ENCODE measurements around the gene CUL7.
"Not testable (repeated sequence)": the region's sequence is repeated elsewhere in the genome, so short reads cannot be mapped to it uniquely, and the experiment has no call there.

The CUL7 gene

GRCh38 chr6:43043310-43043709 is 10.3 kb downstream of the CUL7 start:
- no peak for DNase-seq

- not testable (repeated sequence) for DNase-seq
Measured at GRCh38 chr6:43041475-43041874, 12.2 kb downstream of the CUL7 start.

DNA sequence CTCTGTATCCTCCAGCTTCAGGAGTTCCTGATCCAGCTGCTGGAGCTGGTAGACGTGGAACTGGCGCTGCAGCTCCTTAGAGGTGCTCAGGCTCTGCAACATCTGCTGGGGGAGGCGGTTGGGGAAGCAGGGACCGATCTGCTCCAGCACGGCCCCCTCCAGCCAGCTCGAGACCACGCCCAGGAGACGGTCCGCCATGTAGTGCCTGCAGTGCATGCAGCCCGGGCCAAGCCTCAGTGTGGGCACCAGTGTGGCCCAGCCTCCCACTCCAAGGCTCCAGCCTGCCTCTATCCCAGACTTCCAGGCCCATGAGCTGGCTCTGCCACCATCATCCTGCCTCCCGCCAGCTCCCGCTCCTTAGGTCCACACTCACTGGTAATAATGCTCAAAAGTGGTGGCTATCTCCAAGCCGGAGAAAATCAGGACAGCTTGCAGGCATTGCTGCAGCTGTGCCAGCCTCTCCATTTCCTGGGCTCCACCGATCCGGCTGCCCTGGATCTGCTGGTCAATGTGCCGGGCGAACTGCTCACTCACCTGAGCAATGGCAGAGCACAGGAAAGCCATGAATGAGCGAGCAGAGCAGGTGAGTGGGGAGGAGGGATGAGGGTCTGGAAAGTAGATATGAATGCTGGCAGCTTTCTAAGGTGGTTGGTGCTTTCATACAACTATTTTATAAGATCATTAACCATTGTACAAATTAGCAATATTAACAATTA is 13.0 kb downstream of the CUL7 start:
- no peak for DNase-seq

- no peak for DNase-seq
Measured at GRCh38 chr6:43038727-43039126, 14.9 kb downstream of the CUL7 start.

GRCh38 chr6:43037706-43038105 is 15.9 kb downstream of the CUL7 start:
- DNase-seq: no peak

- no peak for DNase-seq
Measured at GRCh38 chr6:43037197-43037596, 16.5 kb downstream of the CUL7 start.

- no peak for DNase-seq
Measured at GRCh38 chr6:43036712-43037111, 16.9 kb downstream of the CUL7 start.

- DNase-seq: no peak
Measured at GRCh38 chr6:43035495-43036194, 18.0 kb downstream of the CUL7 start.

- no peak for DNase-seq
Measured at GRCh38 chr6:43034190-43034525, 19.5 kb downstream of the CUL7 start.

DNA sequence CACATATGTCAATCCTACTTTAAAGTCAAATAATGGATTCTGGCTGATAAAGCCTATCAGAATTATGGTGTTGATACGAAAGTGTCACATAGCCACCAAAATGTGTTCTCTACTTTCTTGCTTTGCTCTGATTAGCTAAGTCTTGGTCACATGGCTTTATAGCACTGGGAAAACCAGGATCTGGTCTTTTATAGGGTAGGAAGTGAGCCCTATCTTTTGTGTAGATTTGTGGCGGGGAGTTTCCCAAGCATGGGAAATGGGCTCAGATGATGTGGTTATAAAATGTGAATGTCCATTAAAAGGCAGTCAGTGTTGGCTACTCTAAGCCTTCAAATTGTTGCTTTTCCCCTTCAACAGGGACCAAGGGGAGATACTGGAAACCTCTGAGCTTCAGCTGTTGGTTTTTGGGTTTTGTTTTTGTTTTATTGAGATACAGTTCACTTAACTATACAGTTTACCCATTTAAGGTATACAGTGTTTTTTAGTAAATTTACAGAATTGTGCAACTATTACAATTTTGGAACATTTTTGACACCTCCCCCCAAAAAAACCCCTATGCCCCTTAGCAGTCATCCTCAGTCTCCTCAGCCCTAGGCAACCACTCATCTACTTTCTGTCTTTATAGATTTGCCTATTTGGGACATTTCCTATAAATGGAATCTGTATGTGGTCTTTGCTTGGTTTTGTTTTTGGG is 20.0 kb downstream of the CUL7 start:
- DNase-seq: no peak

DNA sequence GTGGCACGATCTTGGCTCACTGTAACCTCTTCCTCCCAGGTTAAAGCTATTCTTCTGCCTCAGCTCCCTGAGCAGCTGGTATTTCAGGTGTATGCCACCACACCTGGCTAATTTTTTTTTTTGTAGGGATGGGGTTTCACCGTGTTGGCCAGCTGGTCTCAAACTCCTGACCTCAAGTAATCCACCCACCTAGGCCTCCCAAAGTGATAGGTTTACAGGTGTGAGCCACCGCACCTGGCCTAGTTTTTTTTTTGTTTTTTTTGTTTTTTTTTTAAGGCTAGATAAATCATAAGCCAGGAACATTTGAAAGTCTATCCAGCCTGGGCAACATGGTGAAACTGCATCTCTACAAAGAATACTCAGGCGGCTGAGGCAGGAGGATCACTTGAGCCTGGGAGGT is 21.3 kb downstream of the CUL7 start:
- DNase-seq: no peak

DNA sequence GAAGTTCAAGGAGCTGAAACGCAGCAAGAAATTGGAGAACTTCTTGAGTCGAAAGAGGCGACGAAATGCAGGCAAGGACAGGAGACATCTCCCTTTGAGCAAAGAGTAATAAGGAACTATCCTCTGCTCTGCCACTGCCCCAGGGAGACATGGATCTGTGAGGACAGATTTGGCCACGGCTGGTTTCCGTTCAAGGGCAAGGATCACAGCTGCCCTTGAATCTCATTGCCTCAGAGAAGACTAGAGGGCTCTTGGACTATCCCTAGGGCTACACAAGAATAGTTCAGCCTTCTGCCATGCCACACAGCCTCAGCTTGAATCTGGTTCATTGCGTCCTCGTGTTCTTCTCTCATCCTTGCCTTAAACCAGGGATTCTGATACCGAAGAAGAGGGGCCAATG is 24.5 kb downstream of the CUL7 start:
- DNase-seq: no peak

GRCh38 chr6:43026365-43026764 is 27.3 kb downstream of the CUL7 start:
- no peak for DNase-seq

DNA sequence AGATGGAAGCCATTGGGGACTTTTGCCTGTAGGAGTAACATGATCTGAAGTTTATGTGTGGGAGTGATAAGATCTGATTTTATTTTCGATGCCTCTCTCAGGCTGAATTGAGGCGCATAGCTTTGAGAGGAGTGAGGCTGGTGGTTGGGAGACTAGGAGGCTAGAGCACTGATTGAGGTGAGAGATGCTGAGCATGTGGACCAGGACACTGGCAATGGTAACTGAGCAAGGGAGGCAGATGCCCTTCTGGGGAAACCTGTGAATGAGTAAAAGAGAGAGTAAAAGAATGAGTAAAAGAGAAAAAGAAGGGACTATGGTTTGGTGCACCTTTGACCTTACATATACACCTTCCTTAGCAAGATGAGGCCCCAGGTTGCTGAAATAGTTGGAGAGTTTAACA is 29.2 kb downstream of the CUL7 start:
- no peak for DNase-seq

GRCh38 chr6:43021270-43022047 is 32.2 kb downstream of the CUL7 start, which contains the start of gene RRP36:
Gene RRP36 (plus strand): TSS chr6:43021623. CDS start chr6:43021655, 32 bp downstream.
- DNase-seq: peak; percentile 61 to 64

DNA sequence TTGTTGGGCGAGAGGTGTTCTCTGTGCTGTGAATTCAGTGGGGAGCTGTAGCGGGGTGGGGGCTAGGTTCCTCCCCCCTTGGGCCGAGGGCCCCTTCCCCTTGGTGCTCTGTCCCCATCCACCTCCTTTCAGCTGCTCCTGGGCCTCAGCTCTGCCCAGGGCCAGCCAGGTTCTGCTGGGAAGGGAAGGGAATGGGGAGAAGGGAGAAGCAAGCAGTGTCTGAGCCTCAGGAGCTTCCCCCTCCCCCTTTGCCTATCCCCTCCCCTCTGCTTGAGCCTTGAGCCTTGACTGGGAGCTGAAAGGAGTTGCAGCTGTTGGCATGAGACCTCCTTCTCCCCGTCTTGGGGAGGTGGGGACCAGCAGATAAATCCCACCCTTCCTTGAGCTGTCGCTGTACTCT is 32.8 kb downstream of the CUL7 start:
- DNase-seq: no peak

DNA sequence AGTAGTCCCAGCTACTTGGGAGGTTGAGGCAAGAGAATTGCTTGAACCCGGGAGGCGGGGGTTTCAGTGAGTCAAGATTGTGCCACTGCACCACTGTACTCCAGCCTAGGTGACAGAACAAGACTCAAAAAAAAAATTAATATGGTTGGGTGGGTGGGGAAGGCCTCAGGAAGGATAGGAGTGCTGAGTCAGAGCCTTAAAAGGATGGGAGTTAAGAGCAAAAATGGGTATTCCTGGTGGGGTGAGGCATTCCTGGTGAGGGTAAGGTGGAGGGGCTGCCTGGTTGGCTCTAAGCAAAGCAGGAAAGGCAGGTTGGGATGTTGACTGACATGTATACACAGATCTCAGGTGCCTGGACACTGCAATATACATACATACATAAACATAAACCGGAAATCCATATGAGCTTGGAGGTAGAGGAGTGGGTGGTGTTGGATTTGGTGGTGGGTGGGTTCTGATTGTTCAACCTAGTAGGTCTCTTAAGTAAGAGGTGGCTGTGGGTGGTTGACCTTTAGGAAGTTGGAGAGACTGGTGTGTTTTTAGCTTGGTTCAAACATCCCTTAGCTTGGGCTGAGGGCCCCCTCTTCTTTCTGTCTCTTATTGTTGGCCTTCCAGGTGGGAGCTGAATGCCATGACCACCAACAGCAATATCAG is 33.5 kb downstream of the CUL7 start:
- no peak for DNase-seq

DNA sequence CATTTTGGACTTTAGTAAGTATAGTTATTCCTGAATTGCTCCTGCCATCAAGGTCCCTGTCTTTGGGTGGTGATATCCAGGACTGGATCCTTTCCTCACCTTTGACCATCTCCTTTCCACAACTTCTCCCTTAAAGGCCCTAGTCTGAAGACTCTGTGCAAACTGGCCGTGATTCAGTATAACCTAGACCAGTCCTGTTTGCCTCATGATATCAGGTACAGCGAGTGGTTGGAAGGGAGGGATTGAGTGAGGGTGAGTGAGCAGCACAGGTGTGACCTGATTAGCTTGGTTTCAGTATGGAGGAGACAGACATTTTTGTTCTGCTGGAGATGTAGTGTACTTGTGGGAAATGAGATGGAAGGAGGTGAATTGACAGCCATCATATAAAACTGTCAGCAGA is 34.5 kb downstream of the CUL7 start:
- no peak for DNase-seq

DNA sequence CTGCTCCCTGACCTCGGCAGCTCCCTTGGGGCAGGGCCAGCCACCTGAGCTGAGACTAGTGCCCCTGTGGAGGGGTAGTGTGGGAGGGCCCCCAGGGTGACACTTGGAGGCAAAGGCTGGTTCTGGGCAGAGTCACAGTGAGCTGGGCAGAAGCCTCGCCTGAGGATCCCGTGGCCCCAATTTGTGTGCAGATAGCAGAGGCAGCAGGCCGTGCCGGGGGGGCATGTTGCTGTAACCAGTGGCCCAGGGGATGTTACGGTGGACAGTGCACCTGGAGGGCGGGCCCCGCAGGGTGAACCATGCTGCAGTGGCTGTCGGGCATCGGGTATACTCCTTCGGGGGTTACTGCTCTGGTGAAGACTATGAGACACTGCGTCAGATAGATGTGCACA is 36.7 kb downstream of the CUL7 start:
- DNase-seq: no peak

DNA sequence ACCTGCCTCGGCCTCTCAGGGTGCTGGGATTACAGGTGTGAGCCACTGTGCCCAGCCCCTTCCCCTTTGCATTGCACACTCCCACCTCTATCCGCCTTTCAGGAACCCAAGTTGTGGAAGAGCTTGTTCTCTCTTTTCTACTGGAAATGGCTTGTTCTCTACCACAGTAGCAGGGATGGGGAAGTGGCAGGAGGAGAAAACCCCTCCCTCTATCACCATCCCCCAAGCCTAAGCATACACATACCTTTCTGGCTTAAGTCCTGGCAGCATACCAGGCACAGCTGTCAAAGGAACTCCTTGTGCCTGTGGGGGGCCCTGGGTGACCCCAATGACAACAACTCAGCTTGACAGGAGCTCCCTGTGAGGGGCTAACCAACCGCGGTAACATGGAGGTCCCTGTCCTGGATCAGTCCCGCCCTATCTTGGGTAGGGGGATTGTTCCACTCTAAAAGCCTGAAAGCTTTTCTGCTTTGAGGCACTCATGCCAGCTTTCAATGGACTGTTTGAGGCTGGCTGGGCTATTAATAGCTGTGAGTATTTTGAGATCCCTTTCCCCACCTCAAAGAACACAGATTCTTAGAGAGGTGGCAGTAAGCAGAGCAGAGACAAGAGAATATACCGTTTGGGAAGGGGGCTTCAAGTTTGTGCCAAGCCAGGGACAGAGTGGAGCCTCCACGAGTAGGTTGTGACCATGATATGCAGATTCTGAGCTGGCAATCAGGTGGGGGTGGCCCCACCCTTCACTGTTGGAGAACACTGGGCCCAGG is 37.3 kb downstream of the CUL7 start:
- DNase-seq: no peak

DNA sequence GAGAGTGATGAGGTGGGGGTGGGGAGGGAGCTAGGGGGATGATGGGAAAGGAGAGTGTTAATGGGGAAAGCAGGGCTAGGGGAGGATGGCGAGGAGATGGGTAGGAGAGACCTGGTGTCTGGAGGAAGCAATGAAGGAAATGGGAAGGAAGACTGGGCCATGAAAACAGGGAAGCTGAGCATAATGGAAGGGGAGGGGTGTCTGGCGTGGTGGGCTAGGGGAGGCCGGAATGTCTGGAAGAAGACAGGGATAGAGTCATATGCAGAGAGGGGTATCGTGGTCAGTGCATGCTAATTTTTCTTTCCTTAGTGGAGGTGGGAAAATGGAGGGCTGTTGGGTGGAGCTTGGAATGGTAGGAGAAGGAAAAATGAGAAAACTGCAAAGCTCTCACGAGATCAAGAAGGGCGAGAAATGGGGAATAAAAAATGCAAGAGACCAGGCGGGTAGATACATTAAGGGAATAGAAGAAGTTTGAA is 39.2 kb downstream of the CUL7 start:
- DNase-seq: no peak

All from NCI-H1930 (cell line).